HG03159 (cell line): Measurements from ENCODE around the gene AFF1.

Experiments
- ATAC-seq: cut with Tn5 transposase; IDR thresholded peaks from one replicate; pipeline ENCODE4 v1.9.1; 2021; ENCODE audit warnings: mild to moderate bottlenecking, moderate library complexity; ENCODE audit not compliant: unreplicated experiment

The AFF1 gene

DNA sequence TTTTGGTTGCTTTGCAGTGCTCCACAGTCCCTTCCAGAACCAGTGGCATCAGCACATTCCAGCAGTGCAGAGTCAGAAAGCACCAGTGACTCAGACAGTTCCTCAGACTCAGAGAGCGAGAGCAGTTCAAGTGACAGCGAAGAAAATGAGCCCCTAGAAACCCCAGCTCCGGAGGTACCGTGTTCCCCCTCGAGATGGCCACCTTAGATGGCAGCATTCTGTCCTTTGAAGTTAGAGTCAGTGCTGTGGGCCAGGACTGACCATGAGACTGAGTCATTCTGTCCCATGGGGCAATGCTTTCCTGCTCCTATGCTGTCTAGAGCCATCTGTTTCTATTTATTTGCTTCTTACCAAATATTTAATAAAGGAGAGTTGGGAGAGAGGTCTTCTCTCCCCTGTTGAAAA, 173.3 kb downstream of the AFF1 start:
- no peak for ATAC-seq

DNA sequence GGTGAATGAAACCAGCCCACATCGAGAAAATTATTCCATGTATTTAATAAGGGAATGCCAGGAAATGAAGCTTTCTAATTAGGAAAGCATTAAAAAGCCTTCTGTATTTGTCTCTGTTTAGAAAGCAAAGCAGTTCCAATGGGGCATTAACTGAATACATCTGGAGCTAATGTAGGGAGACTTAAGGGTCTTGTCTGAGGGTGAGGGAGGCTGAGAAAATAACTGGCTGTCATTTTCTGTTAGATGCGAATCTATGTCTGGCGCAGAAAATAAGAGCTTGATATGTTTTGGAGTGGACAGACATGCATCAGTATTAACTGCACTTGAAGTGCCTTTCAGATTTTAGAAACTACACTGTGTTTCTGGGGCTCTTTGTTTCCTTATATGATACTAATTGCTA, 174.3 kb downstream of the AFF1 start:
- ATAC-seq, result no peak

DNA sequence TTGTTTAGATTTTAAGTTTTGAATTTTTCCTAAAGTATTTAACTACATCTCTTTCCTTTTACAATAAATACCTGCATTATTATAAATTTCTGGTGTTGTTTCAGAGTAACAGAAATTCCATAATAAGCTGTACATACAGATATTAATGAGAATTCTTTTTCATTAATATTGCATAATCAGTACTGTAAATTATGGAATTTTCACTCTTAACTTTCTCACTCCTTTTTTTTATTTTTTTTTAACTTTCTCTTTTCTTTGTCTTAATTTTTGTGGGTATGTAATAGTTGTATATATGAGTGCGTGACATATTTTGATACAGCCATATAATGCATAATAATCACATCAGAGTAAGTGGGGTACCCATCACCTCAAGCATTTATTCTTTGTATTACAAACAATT, 175.1 kb downstream of the AFF1 start:
- no peak for ATAC-seq

DNA sequence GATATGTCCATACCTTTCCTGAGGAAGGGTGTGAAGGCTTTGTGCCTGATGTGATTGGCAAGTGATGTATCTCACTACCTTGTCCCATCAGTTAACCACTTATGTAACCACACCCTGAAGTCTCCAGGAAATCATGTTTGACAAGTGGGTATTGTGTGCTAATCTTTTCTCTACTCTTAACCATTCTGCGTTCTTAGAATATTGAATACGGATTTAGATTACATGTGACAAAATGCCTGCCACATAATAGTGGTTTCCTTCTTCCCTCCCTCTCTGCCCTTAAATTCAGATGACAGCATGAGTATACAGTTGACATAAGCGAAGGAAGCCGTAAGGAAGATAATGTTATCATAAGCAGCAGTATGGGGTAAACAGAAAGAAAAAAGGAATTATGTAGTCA, 177.3 kb downstream of the AFF1 start:
- ATAC-seq, result no peak

DNA sequence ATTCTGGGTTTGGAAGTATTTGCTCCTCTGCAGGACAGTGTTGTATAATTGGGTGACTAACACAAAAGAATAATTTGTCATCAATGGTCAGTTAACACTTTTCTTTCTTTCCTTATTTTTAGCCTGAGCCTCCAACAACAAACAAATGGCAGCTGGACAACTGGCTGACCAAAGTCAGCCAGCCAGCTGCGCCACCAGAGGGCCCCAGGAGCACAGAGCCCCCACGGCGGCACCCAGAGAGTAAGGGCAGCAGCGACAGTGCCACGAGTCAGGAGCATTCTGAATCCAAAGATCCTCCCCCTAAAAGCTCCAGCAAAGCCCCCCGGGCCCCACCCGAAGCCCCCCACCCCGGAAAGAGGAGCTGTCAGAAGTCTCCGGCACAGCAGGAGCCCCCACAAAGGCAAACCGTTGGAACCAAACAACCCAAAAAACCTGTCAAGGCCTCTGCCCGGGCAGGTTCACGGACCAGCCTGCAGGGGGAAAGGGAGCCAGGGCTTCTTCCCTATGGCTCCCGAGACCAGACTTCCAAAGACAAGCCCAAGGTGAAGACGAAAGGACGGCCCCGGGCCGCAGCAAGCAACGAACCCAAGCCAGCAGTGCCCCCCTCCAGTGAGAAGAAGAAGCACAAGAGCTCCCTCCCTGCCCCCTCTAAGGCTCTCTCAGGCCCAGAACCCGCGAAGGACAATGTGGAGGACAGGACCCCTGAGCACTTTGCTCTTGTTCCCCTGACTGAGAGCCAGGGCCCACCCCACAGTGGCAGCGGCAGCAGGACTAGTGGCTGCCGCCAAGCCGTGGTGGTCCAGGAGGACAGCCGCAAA, 179.6 kb downstream of the AFF1 start:
- no peak for ATAC-seq

DNA sequence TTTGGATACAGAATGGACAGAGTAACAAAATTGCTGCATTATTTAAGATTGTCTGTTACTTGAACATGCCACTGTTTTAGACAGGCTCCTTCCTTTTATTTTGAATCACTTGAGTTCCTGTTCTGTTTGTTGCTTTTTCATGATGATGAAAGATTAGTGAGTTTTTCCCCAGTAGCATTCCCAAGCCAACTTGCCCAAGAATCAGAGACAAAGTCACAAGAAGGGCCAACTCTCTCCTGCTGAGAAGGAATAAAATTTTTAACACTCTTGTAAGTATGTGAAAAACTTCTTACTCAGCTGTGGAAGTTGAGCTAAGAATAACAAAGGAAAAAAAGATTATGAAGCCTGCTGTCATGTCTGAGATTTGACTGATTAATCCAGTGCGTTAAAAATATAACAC, 181.4 kb downstream of the AFF1 start:
- ATAC-seq, result no peak

DNA sequence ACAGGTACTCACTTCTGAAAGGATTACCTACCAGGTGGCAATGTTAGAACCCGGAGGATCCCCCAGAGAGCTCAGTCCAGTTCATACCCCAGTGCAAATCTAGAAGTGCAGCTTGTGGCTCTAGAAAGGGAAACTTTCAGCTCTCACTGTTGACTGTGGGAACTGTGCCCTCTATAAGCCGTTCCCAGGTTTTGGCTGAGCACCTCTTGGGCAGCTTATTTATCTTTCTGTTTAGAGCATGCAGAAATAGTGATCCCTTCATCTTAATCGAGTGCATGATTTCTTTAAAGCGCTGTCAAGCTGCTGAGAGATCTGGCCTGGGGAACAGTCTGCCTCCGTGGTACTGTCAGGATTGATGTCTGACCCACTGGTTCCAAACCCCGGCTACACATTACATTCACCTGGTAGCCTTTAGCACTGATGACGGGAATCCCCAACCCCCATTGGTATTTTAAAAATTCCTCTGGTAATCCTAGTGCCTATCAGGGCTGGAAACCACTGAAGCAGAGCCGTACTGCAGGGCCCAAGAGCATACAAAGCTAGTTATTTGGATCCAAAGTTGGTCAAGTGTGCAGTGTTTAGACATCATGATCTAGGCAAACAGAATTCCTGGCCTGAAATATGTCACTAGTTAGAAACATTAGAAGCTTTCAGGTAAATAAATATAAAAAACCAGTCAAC, 182.4 kb downstream of the AFF1 start:
- no peak for ATAC-seq

DNA sequence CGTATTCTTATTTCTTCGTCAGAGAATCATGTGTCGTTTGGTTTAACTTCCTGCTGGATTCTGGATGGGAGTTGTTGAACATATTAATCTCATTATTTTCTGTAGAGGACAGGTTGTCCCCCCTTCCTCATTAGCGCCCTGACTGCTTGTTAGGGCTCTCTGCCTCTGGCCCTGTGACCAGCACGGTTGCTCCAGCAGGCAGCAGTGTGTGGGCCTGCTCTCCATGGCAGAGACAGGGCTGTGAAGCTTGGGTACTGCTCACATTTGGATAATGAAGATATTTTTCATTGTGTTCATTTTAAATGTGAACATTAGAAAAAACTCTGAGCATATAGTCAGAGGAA, 182.9 kb downstream of the AFF1 start:
- ATAC-seq, result no peak

DNA sequence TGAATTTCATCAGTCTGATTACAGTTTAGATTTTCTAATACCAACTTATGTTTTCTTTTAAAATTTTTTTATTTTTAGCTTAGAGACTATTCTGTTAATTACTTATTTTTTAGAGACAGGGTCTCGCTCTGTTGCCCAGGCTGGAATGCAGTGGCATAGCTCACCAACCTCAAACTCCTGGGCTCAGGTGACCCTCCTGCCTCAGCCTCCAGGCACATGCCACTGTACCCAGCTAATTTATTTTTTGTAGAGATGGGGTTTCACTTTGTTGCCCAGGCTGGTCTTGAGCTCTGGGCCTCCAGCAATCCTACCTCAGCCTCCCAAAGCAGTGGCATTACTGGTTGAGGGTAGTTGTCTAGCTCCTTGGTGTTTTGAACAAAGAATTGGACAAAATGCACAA, 183.6 kb downstream of the AFF1 start:
- no peak for ATAC-seq

DNA sequence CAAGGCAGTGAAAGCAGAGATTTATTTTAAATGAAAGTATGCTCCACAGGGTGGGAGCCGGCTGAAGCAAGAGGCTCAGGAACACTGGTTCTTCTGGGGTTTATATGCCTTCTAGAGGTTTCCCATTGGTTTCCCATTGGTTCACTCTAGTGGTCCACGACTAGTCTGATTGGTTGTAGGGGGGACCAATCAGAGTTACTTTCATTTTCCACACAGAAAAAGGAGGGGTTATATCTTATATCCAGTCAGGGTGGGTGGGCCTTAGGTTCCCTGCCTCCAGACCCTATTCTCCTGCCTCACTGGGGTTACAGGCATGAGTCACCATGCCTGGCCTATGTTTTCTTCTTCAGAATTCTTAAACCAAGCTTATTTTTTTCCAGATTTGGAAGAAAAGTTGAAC, 184.0 kb downstream of the AFF1 start:
- no peak for ATAC-seq

DNA sequence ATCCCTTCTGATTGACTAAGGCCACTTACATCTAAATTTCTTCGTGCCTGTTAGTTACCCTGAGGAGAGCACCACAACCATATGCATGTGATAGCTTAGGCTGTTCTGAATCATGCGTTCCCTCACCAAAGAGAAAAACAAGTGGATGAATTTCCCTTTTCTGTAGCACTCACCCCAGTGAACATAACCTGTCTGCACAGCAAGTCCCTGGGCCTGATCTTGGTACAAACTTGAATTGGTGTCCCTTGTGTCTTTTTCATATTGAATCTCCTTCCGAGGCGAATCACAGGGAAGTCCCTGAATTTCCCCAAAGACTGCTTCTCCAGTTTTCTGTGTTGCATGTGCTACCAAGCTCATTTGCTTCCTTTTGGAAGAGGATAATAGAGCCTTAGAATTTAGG, 185.2 kb downstream of the AFF1 start:
- ATAC-seq, result no peak

DNA sequence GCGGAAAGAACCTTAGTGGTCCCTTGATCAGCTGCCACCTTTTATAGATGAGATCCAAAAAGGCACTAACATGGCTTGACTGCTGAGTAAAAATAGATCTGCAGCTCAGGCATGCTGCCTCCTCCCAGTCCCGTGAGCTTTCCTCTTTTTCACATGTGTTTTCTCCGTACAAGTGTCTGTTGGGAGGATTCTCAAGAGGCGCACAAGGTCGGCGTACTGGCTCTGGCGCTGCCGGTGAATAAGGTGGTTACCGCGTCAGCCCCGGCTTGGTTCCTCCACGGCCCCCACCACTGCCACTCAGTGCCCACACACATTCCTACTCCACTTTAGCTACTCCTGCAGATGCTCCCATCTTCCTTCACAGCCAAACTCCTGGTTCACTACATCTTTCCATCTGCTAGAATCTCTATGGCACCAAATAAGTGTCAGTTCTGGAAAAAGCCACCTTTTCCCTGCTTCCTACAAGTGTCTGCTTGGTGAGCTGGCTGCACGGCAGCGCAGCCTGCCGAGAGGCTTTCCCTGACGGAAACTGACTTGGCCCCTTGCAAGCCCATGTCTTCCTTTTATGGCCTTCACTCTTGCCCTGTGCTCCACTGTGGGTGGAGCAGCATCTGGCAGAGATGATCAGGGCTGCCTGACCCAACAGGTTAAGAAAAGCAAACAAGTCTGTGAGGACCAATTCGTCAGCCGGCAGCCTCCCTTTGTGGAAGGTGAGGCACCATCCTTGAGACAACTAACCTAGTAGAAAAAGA, 185.8 kb downstream of the AFF1 start:
- ATAC-seq, result no peak

DNA sequence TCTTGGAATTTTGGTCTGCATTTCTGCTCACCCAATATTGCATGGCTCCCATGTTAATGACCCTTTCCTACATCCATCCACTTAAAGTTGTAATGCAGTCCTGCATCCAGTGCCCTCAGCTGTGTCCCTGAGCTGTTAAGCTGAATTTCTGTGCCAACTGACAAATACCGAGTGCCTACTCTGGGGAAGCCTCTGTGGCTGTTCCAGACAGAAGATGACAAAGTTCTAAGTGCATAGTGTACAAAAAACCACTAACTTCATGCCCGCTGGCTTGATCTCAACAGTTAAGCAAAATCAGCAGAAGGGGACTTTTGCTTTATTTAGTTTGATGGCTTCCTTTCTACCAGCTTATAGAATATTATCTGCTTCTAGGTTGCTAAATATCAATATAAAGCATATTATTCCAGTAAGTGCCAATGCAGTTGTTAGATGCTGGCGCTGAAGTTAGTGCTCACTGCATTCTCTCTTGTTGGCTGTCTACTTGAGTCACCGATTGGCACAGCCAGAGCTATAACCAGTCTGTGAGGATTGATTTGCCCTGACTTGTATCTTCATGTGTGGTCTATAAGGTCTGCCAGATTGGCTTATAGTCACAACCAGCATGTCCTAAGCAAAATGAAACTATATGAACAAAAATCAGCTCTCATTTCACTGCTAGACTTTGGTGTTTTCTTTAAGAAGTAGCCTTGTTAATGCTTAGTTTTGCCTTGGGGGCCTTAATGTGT, 186.7 kb downstream of the AFF1 start:
- no peak for ATAC-seq

DNA sequence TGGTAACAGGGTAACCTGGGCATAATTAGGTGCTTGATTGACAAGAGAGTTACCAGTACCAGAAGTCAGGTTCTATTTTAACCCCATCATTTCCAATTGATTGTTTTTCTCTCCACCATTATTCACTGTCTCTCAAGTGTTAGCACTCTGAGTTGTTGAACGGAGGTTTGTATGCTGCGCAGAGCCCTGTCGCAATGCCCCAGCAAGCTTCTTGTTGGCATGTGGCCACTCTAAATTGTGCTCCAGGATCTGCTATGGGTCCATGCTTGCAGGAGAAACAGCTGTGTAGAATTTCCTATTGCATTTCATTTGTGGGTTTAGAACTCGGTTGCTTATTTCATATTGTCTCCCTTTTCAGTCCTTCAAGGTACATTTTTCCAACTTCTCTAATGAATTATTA, 187.4 kb downstream of the AFF1 start:
- ATAC-seq, result no peak

DNA sequence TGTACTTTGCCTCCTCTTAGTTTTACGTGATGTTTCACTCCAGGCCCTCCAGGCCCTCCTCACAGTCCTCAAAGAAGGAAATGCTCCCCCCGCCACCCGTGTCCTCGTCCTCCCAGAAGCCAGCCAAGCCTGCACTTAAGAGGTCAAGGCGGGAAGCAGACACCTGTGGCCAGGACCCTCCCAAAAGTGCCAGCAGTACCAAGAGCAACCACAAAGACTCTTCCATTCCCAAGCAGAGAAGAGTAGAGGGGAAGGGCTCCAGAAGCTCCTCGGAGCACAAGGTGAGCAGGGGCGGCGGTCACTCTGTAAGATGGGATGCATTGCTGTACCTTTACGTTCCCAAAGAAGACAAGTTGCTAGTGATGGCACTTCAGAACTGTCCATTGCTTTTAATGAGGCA, 191.2 kb downstream of the AFF1 start:
- ATAC-seq, result no peak

DNA sequence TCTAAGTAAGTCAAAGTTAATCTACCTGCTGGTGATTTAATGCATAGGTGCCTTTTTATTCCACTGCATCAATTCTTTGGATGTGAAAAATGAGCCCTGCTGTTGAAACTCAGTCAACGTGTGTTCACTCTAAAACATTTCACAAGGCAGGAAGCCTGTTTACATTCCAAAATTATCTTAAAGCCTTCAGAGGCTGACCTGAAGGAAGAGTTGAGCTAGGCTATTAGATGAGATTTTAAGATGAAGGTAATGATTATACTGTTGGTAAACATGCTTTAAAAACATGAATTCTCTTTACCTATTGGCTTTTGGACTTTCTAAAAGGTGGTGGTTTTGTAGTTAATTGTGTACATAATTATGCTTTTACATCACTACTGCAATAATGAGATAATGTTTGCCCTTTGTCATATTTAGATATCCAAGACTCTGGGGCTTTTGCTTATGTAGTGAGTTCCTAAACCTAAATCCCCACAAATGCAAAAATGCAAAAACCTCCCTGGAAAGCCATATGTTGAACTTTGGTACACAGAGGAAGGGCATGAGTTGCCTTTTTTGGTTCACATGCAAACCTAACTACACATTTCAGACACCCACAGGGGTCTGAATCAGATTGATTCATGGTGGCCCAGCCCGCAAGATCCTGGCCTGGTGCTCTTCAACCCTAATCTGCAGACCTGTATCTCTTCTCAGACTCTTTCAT, 193.3 kb downstream of the AFF1 start:
- ATAC-seq, result no peak

DNA sequence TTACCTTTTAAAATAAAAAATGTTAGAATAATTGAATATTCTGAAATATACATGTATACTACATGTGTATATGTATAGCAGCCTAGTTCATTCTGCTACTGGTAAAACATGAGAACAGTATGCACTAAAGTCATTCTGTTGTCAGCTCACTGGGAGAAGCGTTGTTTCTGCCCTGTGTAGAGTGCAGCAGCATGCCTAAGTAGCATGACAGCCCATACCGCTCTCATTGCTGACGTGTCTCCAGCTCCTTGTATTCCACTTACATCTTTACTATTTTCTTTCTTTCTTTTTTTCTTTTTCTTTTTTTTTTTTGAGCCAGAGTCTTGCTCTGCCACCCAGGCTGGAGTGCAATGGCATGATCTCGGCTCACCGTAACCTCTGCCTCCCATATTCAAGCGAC, 194.9 kb downstream of the AFF1 start:
- ATAC-seq, result no peak

DNA sequence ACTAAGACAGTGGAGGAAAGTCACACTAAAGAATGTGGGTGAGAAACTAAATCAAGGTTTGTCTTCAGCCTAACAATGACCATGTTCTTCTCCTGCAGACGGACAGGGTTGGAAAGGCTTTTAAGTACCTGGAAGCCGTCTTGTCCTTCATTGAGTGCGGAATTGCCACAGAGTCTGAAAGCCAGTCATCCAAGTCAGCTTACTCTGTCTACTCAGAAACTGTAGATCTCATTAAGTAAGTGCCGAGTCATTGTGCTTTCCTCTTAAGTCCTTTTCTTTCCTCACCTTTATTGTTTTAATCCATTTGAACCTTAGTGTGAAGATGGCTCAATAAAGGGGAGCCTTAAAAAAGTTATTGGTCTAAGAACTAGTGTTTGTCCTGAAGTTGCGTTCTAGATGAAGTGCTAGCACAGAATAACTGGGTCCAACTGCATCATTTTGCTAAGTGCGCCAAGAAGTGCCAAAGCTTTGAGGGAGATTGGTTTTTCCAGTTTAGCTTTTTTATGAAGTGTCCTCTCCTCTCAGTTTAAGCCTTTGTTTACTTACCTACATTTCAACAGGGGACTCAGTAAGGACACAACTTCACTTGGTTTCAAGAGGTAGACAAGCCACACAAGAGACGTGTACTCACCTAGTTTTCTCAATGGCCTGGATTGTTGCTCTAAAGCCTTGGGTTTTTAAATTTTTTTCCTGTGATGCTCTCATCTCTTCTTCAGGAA, 196.3 kb downstream of the AFF1 start:
- no peak for ATAC-seq

DNA sequence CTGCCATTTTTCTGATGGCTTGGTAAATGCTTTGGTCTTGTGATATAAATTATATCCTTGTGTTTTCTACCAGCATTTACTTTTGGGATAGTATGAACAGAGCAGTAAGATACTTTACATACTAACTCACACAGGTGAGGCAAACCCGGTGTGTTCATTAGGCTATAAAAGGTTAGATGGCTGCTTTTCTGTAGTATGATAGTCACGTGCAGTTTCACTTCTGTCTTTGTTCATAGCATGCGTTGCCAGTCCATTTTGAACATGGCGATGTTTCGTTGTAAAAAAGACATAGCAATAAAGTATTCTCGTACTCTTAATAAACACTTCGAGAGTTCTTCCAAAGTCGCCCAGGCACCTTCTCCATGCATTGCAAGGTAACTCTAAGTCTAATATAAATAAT, 197.2 kb downstream of the AFF1 start:
- no peak for ATAC-seq

DNA sequence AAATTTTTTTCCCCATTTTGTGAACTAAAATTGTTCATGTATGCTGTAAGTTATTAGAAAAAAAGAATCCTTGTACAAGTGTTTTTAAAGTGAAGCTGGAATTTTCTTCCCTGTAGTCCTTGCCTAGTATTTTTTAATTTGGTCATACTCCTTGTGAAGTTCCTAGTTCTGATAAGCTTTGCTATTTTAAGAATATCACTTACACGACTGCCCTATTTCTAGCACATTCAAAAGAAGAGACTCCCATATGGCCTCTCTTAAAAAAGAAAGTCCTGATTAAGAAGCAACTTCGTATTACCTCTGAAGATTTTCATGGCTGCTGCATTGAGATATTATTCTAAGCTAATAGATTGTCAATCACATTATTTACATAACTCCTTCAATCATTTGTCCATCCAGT, 198.4 kb downstream of the AFF1 start:
- no peak for ATAC-seq
